Measurements from ENCODE around the gene SVOPL. TPM values are rescaled to one million over a fixed set of nuclear protein-coding genes. Genes with fewer than 3 reads are reported as not detected.

Gene SVOPL
- total RNA-seq, 6 donors from 2014 or later = under 0.01 to 0.63 (median 0.59) TPM; not detected in 3

Small RNA genes lying within 50 kb of the gene (small RNA-seq; reads per million reads assigned to genes)
- 0 reads per million in 4 donors for gene RF00561

Other genes with a start within 250 kb of the SVOPL start
- 10 to 100 TPM; 11.5 to 30.6 (median 23.7) TPM for gene TRIM24, start 241.1 kb downstream of the SVOPL start, total RNA-seq
- 1 to 10 TPM in 3 of 6 donors, under 1 TPM in 1, not detected in 2; 0.49 to 6.1 (median 3.6) TPM for gene TMEM213, start 96.6 kb upstream of the SVOPL start, total RNA-seq
- gene ATP6V0A4, start 96.8 kb upstream of the SVOPL start, total RNA-seq = 1 to 10 TPM in 2 of 6 donors, under 1 TPM in 2, not detected in 2; 0.49 to 1.9 (median 1.3) TPM

Measured in upper lobe of left lung (tissue), 6 donors.